ENCODE measurements around the gene NELL2. TPM values are rescaled to one million over a fixed set of nuclear protein-coding genes. Genes with fewer than 3 reads are reported as not detected.

The NELL2 gene
- total RNA-seq, 4 donors from 2014 or later = 0.23 to 11.4 (median 1.7) TPM

DNA sequence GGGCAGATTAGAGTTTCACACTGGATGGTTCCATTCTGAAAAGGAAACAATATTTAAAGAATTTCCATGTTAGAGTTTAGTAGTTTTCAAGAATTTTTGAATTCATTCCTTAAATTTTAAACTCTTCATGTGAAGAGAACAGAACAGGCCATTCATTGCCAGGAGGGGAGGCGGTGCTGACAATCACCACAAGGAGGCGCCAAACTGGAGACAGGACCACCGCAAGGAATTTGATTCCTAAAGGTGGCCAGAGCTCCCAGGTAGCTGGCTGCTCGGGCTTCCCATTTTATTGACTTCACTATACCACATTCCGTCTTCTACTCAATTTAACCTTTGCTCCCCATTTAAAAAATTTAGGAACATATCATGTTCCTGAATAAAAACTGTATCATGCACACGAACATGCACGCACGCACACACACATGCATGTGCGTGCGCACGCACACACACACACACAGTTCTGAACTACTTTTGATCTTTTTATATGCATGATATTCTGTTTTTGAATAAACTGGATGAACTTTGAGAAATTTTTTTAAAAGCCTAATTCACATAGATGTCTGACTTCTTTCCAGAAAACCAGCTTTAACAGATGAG, 101.2 kb downstream of the NELL2 start:
- TF ChIP-seq POLR2A (IDR thresholded peaks at IDR 0.05) (no peak), CTCF (IDR thresholded peaks at IDR 0.05) (peak in 5 of 6 experiments; percentile 43 to 69 (median 51))
- no peaks in the 10 kb centered on the region for H3K27me3 ChIP-seq
- no peaks in the 10 kb centered on the region for H3K9me3 ChIP-seq
- no peak overlapping the region for H3K27ac ChIP-seq
- no peak for DNase-seq
- H3K4me3 ChIP-seq = no peak overlapping the region
- intact Hi-C loops (cut with DNase I) = no loop called here
- H3K36me3 ChIP-seq = no peaks in the 10 kb centered on the region
- H3K4me1 ChIP-seq = no peaks in the 10 kb centered on the region
- WGBS, 2 donors = 74 to 75% methylated on average over 11 of the region's 11 CpGs

- no peak for DNase-seq
- Histone ChIP-seq H3K27me3 (no peaks in the 10 kb centered on the region), H3K4me1 (no peaks in the 10 kb centered on the region), H3K4me3 (no peak overlapping the region), H3K36me3 (no peaks in the 10 kb centered on the region), H3K27ac (no peak overlapping the region), H3K9me3 (no peaks in the 10 kb centered on the region)
- intact Hi-C loops (cut with DNase I) = no loop called here
- TF ChIP-seq CTCF (IDR thresholded peaks at IDR 0.05) = no peak
- no peak for TF ChIP-seq POLR2A (IDR thresholded peaks at IDR 0.05)
- WGBS, 2 donors = 84 to 87% methylated on average over 8 of the region's 8 CpGs
Observed at GRCh38 chr12:44771485-44772021, 104.6 kb downstream of the NELL2 start.

- Histone ChIP-seq H3K27ac (no peak overlapping the region), H3K4me3 (no peak overlapping the region), H3K27me3 (no peaks in the 10 kb centered on the region), H3K4me1 (no peaks in the 10 kb centered on the region), H3K36me3 (no peaks in the 10 kb centered on the region), H3K9me3 (no peaks in the 10 kb centered on the region)
- TF ChIP-seq POLR2A (IDR thresholded peaks at IDR 0.05) (no peak), CTCF (IDR thresholded peaks at IDR 0.05) (no peak)
- no peak for DNase-seq
- 81 to 84% methylated on average over 3 of the region's 3 CpGs for WGBS, 2 donors
- intact Hi-C loops (cut with DNase I) = no loop called here
Observed at GRCh38 chr12:44765796-44766195, 110.3 kb downstream of the NELL2 start.

DNA sequence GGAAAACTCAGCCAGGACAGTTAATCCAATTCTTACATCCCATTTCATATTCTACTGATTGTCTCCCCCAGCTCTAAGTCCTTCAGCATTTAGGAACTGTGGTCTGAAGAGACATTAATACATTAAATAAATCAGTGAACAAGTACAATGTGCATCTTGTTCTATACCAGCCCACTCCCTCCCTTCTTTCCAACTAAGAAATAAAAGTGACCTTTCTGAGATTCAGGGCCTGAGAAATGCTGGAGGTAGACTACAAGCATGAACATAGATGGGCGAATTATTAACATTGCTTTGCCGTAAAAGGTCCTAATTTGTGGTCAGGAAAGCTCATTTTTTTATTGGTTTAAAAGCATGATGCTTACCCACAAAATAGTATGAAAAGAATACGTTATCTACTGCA, 113.1 kb downstream of the NELL2 start:
- H3K36me3 ChIP-seq = no peaks in the 10 kb centered on the region
- intact Hi-C loops (cut with DNase I) = no loop called here
- 66 to 70% methylated on average over 3 of the region's 3 CpGs for WGBS, 2 donors

More for the DNA sequence above, 113.1 kb downstream of the NELL2 start:
- DNase-seq = no peak
- Histone ChIP-seq H3K27ac (no peak overlapping the region), H3K4me1 (no peaks in the 10 kb centered on the region), H3K9me3 (no peaks in the 10 kb centered on the region), H3K4me3 (no peak overlapping the region), H3K27me3 (no peaks in the 10 kb centered on the region)
- TF ChIP-seq POLR2A (IDR thresholded peaks at IDR 0.05) (no peak), CTCF (IDR thresholded peaks at IDR 0.05) (no peak)

All from esophagus squamous epithelium (tissue), 5 donors.